ENCODE data around the gene ST7. TPM values are rescaled to one million over a fixed set of nuclear protein-coding genes. Genes with fewer than 3 reads are reported as not detected.
A peak's percentile ranks its signal among the peaks of the same experiment; 100 is the strongest.

Gene ST7
- total RNA-seq, 2 experiments from 2014 or later: 5.2 to 7.0 TPM

DNA sequence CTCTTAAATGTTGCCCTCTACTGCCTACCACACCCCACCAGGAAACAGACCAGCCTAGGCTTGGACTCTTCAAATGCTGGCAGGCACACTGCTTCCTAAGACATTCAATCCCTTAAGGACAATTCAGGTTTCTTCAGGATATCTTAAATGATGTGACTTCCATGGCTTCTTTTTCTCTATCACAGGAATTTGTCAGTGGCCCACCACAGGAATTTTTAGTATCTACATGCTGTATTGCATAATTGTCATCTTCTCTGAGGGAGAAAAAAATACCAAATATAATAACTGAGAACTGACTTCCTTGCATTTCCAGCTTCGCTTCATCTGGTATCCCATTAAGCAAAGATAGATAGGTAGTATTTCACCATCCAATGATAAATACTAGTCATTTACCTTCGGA is 240.3 kb downstream of the ST7 start:
- no peak for DNase-seq
- CTCF ChIA-PET: no interaction called here
- H3K9me3 Mint-ChIP-seq: peaks cover 2% of the 10 kb centered on the region
- H3K27ac Mint-ChIP-seq: no peak overlapping the region
- no peaks in the 10 kb centered on the region for H3K27me3 Mint-ChIP-seq
- no peak overlapping the region for H3K4me3 Mint-ChIP-seq
- H3K4me1 Mint-ChIP-seq: no peaks in the 10 kb centered on the region
- no peaks in the 10 kb centered on the region for H3K36me3 Mint-ChIP-seq (ENCODE audit: low read depth)
- POLR2A ChIA-PET: no interaction called here

DNA sequence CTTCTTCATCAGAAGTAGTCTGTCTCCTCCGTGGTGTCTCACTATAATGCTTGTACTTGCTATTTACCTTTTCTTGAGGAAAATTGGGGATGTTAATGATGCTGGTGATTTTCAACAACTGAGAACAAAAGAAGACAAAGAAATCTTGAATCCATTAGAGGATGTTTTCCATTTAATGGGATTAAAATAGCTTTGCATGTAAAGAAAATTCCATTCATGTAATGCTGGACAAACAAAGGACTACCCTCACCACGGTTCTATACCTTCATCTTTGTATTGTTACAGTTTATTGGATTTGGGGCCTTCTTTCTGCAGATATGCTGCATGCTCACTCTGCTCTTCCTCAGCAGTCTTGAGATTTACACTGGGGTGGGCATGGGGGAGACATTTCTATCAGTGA is 241.1 kb downstream of the ST7 start:
- ChIA-PET CTCF (no interaction called here), POLR2A (no interaction called here)
- Mint-ChIP-seq H3K27ac (no peak overlapping the region), H3K4me3 (no peak overlapping the region), H3K36me3 (ENCODE audit: low read depth) (no peaks in the 10 kb centered on the region), H3K4me1 (no peaks in the 10 kb centered on the region), H3K27me3 (no peaks in the 10 kb centered on the region), H3K9me3 (peaks cover 2% of the 10 kb centered on the region)
- no peak for DNase-seq

- CTCF ChIA-PET: no interaction called here
- DNase-seq: no peak
- Mint-ChIP-seq H3K27me3 (no peaks in the 10 kb centered on the region), H3K4me1 (no peaks in the 10 kb centered on the region), H3K27ac (no peak overlapping the region), H3K4me3 (no peak overlapping the region), H3K9me3 (peaks cover 2% of the 10 kb centered on the region), H3K36me3 (ENCODE audit: low read depth) (no peaks in the 10 kb centered on the region)
- POLR2A ChIA-PET: no interaction called here
These were observed 242.2 kb downstream of the ST7 start for GRCh38 chr7:117195361-117196029.

DNA sequence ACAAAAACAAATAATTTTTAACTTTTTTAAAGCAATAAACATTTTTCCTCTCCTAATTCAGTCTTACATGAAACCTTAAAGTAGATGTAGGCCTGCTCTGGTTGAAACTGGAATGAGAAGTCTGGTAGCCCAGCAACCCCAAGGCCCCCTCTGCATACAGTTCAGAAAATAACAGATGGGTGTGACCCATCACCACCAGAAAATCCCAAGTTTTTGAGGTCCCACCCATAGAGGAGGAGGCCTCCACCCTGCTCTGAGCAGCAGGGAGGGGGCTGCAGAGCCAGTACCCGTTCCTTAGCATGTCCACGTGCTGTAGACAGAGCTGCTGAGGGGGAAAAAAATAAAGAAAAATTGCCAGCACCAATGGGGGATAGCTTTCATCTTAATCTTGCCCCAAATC is 246.8 kb downstream of the ST7 start:
- ChIA-PET CTCF (interaction anchor here (0.9 kb wide), 1 partner anchor 519 kb away, joined by 4 read pairs; no protein-coding TSS in a partner anchor), POLR2A (no interaction called here)
- Mint-ChIP-seq H3K9me3 (peaks cover 2% of the 10 kb centered on the region), H3K36me3 (ENCODE audit: low read depth) (no peaks in the 10 kb centered on the region), H3K4me3 (no peak overlapping the region), H3K27ac (no peak overlapping the region), H3K4me1 (no peaks in the 10 kb centered on the region), H3K27me3 (no peaks in the 10 kb centered on the region)
- no peak for DNase-seq

DNA sequence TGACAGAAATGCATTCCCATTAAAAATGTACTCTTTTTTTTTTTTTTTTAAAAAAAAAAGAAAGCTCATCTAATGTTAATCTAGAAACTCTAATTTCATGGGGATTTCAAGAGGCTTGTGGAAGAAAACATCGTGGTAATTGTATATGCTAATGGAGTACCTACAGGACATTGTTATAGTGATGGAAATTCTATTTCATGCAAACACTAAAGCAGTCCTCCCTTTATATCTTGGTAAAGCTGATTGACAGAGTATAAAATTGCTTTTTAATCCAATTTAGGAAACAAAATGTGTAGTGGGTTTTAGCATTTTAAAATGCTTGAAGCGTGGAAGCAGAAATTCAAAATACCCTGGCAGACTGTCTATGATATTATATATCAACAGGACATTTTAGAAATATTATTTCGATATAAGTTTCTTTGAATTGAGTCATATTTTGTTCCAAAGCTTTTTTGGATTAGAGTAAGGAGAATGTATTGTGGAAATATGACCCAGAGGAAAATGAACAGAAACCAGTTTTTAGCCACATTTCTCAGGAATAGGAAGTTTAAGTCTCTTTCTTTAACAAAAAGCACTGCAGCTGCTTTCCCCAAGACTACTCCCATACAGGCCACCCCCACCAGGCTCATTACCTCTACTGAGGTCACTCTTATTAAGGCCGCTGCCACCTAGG is 247.6 kb downstream of the ST7 start:
- POLR2A ChIA-PET: no interaction called here
- H3K4me3 Mint-ChIP-seq: no peak overlapping the region
- H3K27ac Mint-ChIP-seq: no peak overlapping the region
- H3K27me3 Mint-ChIP-seq: no peaks in the 10 kb centered on the region
- H3K9me3 Mint-ChIP-seq: no peaks in the 10 kb centered on the region
- H3K36me3 Mint-ChIP-seq (ENCODE audit: low read depth): no peaks in the 10 kb centered on the region
- CTCF ChIA-PET: interaction anchor here (0.9 kb wide), 1 partner anchor 520 kb away, joined by 4 read pairs; no protein-coding TSS in a partner anchor
- DNase-seq: no peak
- no peaks in the 10 kb centered on the region for H3K4me1 Mint-ChIP-seq

GRCh38 chr7:117202511-117202910 is 249.2 kb downstream of the ST7 start:
- Mint-ChIP-seq H3K4me3 (no peak overlapping the region), H3K27me3 (no peaks in the 10 kb centered on the region), H3K9me3 (no peaks in the 10 kb centered on the region), H3K27ac (no peak overlapping the region), H3K36me3 (ENCODE audit: low read depth) (no peaks in the 10 kb centered on the region), H3K4me1 (no peaks in the 10 kb centered on the region)
- ChIA-PET POLR2A (no interaction called here), CTCF (no interaction called here)
- no peak for DNase-seq

DNA sequence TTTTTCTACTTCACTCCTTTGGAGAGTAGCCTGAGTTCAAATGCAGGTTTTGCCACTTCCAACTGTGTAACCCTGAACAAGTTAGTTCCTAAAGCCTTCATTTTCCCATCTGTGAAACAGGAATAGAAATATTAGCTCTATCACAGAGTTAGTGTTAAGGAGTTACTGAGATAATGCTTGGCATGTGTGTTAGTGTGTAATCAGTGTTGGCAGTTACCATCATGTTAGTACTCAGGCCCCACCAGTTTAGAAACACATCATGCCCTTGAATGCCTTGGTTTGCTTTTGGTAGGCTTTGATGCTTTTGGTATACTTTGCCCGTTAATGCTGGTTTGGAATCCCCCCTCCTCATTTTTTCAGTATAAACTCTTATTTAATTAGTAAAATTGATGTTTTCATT is 249.9 kb downstream of the ST7 start:
- H3K27me3 Mint-ChIP-seq: no peaks in the 10 kb centered on the region
- no peaks in the 10 kb centered on the region for H3K36me3 Mint-ChIP-seq (ENCODE audit: low read depth)
- no peak overlapping the region for H3K4me3 Mint-ChIP-seq
- no peaks in the 10 kb centered on the region for H3K4me1 Mint-ChIP-seq
- no peak for DNase-seq
- CTCF ChIA-PET: no interaction called here
- no peaks in the 10 kb centered on the region for H3K9me3 Mint-ChIP-seq
- POLR2A ChIA-PET: no interaction called here
- no peak overlapping the region for H3K27ac Mint-ChIP-seq

GRCh38 chr7:117205873-117206272 is 252.6 kb downstream of the ST7 start:
- Mint-ChIP-seq H3K4me3 (no peak overlapping the region), H3K27me3 (no peaks in the 10 kb centered on the region), H3K4me1 (no peaks in the 10 kb centered on the region), H3K9me3 (no peaks in the 10 kb centered on the region), H3K27ac (no peak overlapping the region), H3K36me3 (ENCODE audit: low read depth) (no peaks in the 10 kb centered on the region)
- no peak for DNase-seq
- CTCF ChIA-PET: no interaction called here
- POLR2A ChIA-PET: no interaction called here

GRCh38 chr7:117208257-117208656 is 255.0 kb downstream of the ST7 start:
- Mint-ChIP-seq H3K36me3 (ENCODE audit: low read depth) (no peaks in the 10 kb centered on the region), H3K4me1 (no peaks in the 10 kb centered on the region), H3K9me3 (no peaks in the 10 kb centered on the region), H3K4me3 (no peak overlapping the region), H3K27ac (no peak overlapping the region), H3K27me3 (no peaks in the 10 kb centered on the region)
- CTCF ChIA-PET: no interaction called here
- POLR2A ChIA-PET: no interaction called here
- DNase-seq: no peak

GRCh38 chr7:117210397-117210796 is 257.1 kb downstream of the ST7 start:
- Mint-ChIP-seq H3K4me1 (no peaks in the 10 kb centered on the region), H3K4me3 (no peak overlapping the region), H3K36me3 (ENCODE audit: low read depth) (no peaks in the 10 kb centered on the region), H3K9me3 (no peaks in the 10 kb centered on the region), H3K27me3 (no peaks in the 10 kb centered on the region), H3K27ac (no peak overlapping the region)
- no peak for DNase-seq
- ChIA-PET CTCF (no interaction called here), POLR2A (no interaction called here)

GRCh38 chr7:117210908-117211307 is 257.6 kb downstream of the ST7 start:
- Mint-ChIP-seq H3K4me3 (no peak overlapping the region), H3K9me3 (no peaks in the 10 kb centered on the region), H3K27ac (no peak overlapping the region), H3K27me3 (no peaks in the 10 kb centered on the region), H3K4me1 (no peaks in the 10 kb centered on the region), H3K36me3 (ENCODE audit: low read depth) (no peaks in the 10 kb centered on the region)
- DNase-seq: no peak
- ChIA-PET CTCF (no interaction called here), POLR2A (no interaction called here)

DNA sequence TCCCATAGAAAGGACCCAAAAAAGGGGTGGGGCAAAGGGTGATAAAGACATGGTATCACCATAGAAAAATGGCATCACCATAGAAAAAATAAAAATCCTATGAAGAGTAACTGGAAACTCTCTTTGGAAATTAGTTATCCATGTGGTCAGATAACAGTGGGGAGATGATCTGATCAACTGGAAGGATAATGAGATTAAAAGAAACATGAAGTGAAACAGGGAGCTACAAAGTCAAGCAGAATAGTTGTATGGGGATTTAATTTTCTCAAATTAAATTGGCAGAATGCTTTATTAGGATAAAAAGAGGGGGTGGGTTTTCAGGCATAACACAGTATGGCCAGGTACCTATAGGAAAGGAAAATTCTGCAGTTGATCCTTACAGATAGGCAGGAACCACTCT is 258.3 kb downstream of the ST7 start:
- no peaks in the 10 kb centered on the region for H3K9me3 Mint-ChIP-seq
- POLR2A ChIA-PET: no interaction called here

GRCh38 chr7:117212969-117213877 is 259.9 kb downstream of the ST7 start:
- CTCF ChIA-PET: interaction anchor here (0.7 kb wide), 1 partner anchor 78 kb away, joined by 3 read pairs; no protein-coding TSS in a partner anchor
- Mint-ChIP-seq H3K4me1 (no peaks in the 10 kb centered on the region), H3K27ac (no peak overlapping the region), H3K27me3 (no peaks in the 10 kb centered on the region), H3K4me3 (no peak overlapping the region), H3K9me3 (no peaks in the 10 kb centered on the region), H3K36me3 (ENCODE audit: low read depth) (no peaks in the 10 kb centered on the region)
- DNase-seq: peak; percentile 44
- POLR2A ChIA-PET: no interaction called here

More for the DNA sequence above, 258.3 kb downstream of the ST7 start:
- Mint-ChIP-seq H3K4me1 (no peaks in the 10 kb centered on the region), H3K27me3 (no peaks in the 10 kb centered on the region), H3K4me3 (no peak overlapping the region), H3K27ac (no peak overlapping the region), H3K36me3 (ENCODE audit: low read depth) (no peaks in the 10 kb centered on the region)
- CTCF ChIA-PET: no interaction called here
- no peak for DNase-seq
